HL-60 (cell line): Measurements from ENCODE around the gene ERC2.

Experiments
- DNase-seq, 2 experiments: peaks; one replicate each; pipeline ENCODE4 v3.0.0-alpha.2; 2010 to 2020; ENCODE audit warnings: low read depth in 1 of 2, low spot score in 1 of 2
- H3K27ac ChIP-seq: fragments of 250-450 bp; sonication (Bioruptor Pico); replicated peaks from 2 replicates; pipeline ENCODE4 v1.5.1; 2020; ENCODE audit warnings: mild to moderate bottlenecking, moderate library complexity
- H3K27me3 ChIP-seq: fragments of 250-450 bp; sonication (Bioruptor Pico); 2 replicates; pipeline ENCODE4 v1.5.1; 2021; ENCODE audit warnings: mild to moderate bottlenecking, moderate library complexity; ENCODE audit not compliant: insufficient read depth, poor library complexity, severe bottlenecking
- H3K4me3 ChIP-seq: replicated peaks from 2 replicates; pipeline ENCODE4 v1.5.1; 2011; ENCODE audit warnings: mild to moderate bottlenecking, control low read depth, low read length; ENCODE audit not compliant: insufficient read depth
- CTCF ChIP-seq: IDR thresholded peaks from one replicate; pipeline ENCODE4 v1.5.1; 2011; ENCODE audit warnings: low read length, control low read depth, inconsistent platforms; ENCODE audit not compliant: insufficient read depth
- GABPA ChIP-seq: IDR thresholded peaks from 2 replicates; pipeline ENCODE4 v1.6.1; 2012; ENCODE audit warnings: low read depth
- POLR2AphosphoS5 ChIP-seq: IDR thresholded peaks from 2 replicates; pipeline ENCODE4 v1.6.1; 2012; ENCODE audit warnings: low read depth
- REST ChIP-seq: IDR thresholded peaks from 2 replicates; pipeline ENCODE4 v1.6.1; 2012; ENCODE audit warnings: low read depth; ENCODE audit not compliant: insufficient replicate concordance
- SPI1 ChIP-seq: IDR thresholded peaks from 2 replicates; pipeline ENCODE4 v1.6.1; 2012; ENCODE audit warnings: low read depth, mild to moderate bottlenecking, borderline replicate concordance

ERC2 gene

DNA sequence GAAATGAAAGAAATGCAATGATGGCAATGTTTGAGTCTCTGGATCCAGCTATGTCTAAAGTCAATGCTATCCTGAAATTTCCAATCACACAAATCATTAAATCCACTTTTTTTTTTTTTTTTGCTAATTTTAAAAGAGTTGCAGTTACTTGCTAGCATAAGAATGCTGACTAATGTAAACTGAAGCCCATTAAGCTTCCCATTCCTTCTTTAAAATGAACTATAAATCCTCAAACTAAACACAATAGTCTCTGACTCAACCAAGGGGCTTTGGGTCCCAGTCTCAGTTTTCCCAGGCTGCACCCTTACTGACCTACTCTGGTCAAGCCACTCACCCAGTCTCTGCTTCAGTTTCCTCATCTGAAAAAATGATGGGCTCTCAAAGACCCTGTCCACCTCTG, 361.1 kb downstream of the ERC2 start:
- Histone ChIP-seq H3K27ac (no peak overlapping the region), H3K27me3 (no peaks in the 10 kb centered on the region), H3K4me3 (no peak overlapping the region)
- DNase-seq: no peak
- no peak for TF ChIP-seq REST
- TF ChIP-seq GABPA: no peak
- TF ChIP-seq CTCF: no peak
- no peak for TF ChIP-seq POLR2AphosphoS5

GRCh38 chr3:56102032-56102431, 366.2 kb downstream of the ERC2 start:
- Histone ChIP-seq H3K27ac (no peak overlapping the region), H3K27me3 (no peaks in the 10 kb centered on the region), H3K4me3 (no peak overlapping the region)
- no peak for DNase-seq
- no peak for TF ChIP-seq SPI1

- DNase-seq: no peak
- TF ChIP-seq REST (no peak), SPI1 (no peak), POLR2AphosphoS5 (no peak), GABPA (no peak), CTCF (no peak)
- Histone ChIP-seq H3K4me3 (no peak overlapping the region), H3K27ac (no peak overlapping the region), H3K27me3 (no peaks in the 10 kb centered on the region)
Measured at GRCh38 chr3:56101576-56101975, 366.7 kb downstream of the ERC2 start.

GRCh38 chr3:56096999-56097398, 371.3 kb downstream of the ERC2 start:
- no peak for DNase-seq
- H3K27me3 ChIP-seq: no peaks in the 10 kb centered on the region
- no peak overlapping the region for H3K4me3 ChIP-seq

More at GRCh38 chr3:56096999-56097398, 371.3 kb downstream of the ERC2 start:
- no peak overlapping the region for H3K27ac ChIP-seq
- TF ChIP-seq GABPA (no peak), SPI1 (no peak), REST (no peak), CTCF (no peak), POLR2AphosphoS5 (no peak)
